C4-2B (cell line): ENCODE data around the gene NIM1K.
"Not testable (repeated sequence)": the region's sequence is repeated elsewhere in the genome, so short reads cannot be mapped to it uniquely, and the experiment has no call there.

Source experiments
- CTCF ChIP-seq: fragments of 450-650 bp; conservative IDR thresholded peaks from 2 replicates; pipeline ENCODE4 v1.5.1; 2017; ENCODE audit warnings: mild to moderate bottlenecking
- ZFX ChIP-seq: fragments of 450-650 bp; IDR thresholded peaks from 2 replicates; pipeline ENCODE4 v1.6.1; 2017

- TF ChIP-seq CTCF, ZFX: not testable (repeated sequence)
These were observed 9.4 kb downstream of the NIM1K start for GRCh38 chr5:43201442-43201841.
